Ovary (tissue), 3 donors: ENCODE data around the gene TIAL1.

Experiments used
- CTCF ChIP-seq, 3 donors: fragments of 450-650 bp in 2 of 3; fragments of 200-600 bp in 1 of 3; IDR thresholded peaks; one replicate each; pipeline versions ENCODE4 v1.5.1 to v1.8.0; 2016 to 2022; ENCODE audit warnings: antibody characterized with exemption in 3 of 3, mild to moderate bottlenecking in 1 of 3
- EP300 ChIP-seq: sonication (generic); formaldehyde crosslinking; IDR thresholded peaks from one replicate; pipeline ENCODE4 v1.6.1; 2017; ENCODE audit warnings: antibody characterized with exemption
- donor health status: DM: no; HTN: no; CAD: no.

GRCh38 chr10:119526621-119527592 is 69.9 kb downstream of the TIAL1 start:
- TF ChIP-seq CTCF (IDR thresholded peaks at IDR 0.05) (no peak), EP300 (no peak)
